NCI-H446 treated with DMSO at 0.1 percent for 48 hours (cell line): ENCODE data around the gene HSPA2.

Source experiments
- DNase-seq: peaks from one replicate; lab custom pipeline; 2025; lab: John Stamatoyannopoulos, UW

The HSPA2 gene

DNA sequence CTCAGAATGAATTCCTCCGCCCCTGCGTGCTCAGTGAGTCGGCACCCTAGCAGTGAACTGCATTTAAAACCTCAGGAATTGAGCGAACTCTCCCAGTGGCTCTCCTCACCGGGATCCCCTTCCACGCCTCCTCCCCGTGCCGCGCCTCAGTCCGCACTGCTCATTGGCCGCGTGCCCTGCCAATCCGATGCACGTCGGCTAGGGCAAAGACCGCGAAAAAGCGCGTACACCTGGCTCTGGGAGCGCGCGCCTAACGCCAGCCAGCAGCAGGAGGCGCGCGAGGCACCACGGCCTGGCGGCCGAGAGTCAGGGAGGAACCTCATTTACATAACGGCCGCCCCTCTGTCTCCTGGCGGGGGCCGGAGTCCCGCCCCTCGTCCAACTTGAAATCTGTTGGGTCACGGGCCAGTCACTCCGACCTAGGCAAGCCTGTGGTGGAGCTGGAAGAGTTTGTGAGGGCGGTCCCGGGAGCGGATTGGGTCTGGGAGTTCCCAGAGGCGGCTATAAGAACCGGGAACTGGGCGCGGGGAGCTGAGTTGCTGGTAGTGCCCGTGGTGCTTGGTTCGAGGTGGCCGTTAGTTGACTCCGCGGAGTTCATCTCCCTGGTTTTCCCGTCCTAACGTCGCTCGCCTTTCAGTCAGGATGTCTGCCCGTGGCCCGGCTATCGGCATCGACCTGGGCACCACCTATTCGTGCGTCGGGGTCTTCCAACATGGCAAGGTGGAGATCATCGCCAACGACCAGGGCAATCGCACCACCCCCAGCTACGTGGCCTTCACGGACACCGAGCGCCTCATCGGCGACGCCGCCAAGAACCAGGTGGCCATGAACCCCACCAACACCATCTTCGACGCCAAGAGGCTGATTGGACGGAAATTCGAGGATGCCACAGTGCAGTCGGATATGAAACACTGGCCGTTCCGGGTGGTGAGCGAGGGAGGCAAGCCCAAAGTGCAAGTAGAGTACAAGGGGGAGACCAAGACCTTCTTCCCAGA lies at the start of gene HSPA2:
Gene HSPA2, plus strand, starts transcription at position 534 of the 995 bp plus-strand sequence. Its CDS starts 109 bp downstream, at position 643.
- peak; percentile 71 for DNase-seq

DNA sequence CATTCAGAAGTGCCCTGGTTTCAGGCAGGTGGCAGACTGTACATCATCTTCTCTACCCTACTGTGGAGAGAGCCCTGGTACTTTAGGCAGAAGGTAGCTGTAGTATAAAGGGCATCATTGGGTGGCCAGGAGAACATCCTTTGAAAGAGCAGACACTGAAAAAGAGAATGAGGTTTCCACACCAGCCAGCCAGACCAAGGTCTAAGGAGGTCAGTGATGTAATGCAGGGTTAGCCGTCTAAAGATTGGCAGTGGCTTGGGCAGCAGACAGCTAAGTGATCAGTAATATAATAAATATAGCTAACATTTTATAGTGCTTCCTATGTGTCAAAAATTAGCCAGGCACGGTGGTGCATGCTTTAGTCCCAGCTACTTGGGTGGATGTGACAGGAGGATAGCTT lies 48.9 kb upstream of the HSPA2 start:
- no peak for DNase-seq

DNA sequence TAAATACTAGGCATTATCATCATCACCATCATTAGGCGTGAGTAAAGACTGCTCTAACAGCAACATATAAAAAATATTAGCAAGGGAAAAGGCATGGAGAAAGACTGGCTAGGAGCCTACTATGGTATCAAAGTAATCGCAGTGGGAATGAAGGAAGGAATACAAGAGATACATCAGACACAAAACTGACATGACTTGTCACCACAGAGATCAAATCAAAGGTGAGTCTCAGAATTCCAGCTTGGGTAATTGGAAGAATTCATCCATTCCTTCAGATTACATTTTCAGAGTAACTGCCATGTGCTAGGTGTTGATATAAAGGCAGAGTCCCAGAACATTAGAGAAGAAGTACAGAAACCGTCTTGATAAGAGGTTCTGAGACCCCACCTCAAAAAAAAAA lies 47.1 kb upstream of the HSPA2 start:
- no peak for DNase-seq

DNA sequence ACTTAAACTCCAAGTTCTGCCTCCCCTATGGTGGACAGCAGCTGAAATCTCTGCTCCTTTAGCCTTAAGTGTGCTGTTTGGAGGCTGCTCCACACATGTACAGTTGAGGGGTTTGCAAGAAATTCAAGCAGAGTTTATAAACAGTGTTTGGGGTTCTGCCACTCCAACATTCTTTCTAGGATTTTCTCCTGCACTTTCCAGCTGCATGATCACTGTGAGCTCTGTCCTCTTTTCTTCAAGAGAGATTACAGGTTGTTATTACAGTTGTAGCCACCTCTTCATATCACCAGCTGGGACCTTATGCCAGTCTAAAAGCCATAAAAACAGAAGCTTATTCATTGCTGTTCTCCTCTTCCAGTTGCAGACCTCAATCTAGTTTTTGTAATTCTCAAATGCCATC lies 45.3 kb upstream of the HSPA2 start:
- no peak for DNase-seq

DNA sequence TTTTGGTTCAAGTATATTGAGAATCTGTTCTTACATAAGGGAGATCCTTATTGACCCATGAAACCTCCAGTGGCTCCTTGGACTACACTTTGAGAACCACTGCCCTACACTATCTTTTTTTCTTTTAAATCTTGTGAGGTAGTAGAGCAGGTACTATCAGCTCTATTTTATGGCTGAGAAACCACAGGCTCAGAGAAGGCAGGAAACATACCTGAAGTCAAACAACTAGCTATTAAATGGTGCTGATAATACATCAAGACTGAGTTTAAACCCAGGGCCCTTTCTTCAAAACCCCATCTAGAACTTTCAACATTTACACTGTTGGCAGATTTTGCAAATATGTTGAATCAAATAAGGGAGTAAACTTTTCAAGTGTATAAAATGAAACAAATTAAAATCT lies 43.8 kb upstream of the HSPA2 start:
- no peak for DNase-seq

DNA sequence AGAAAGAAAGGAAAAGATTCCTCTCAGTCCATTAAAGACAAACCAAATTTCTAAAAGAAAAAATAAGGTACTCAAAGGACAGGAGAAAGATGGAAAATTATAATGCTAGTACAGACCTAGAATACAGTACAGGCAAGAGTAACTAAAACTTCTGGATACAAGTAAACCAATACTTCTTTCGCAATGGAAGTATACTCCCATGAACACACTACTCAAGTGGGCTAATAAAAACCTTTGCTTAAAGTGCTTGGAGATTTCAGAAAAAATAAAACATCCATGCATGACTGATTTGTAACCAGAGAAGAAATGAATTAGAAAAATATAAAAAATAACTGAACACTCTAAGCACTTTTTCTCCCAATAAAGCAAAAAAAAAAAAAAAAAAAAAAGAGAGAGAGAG lies 40.5 kb upstream of the HSPA2 start:
- no peak for DNase-seq

DNA sequence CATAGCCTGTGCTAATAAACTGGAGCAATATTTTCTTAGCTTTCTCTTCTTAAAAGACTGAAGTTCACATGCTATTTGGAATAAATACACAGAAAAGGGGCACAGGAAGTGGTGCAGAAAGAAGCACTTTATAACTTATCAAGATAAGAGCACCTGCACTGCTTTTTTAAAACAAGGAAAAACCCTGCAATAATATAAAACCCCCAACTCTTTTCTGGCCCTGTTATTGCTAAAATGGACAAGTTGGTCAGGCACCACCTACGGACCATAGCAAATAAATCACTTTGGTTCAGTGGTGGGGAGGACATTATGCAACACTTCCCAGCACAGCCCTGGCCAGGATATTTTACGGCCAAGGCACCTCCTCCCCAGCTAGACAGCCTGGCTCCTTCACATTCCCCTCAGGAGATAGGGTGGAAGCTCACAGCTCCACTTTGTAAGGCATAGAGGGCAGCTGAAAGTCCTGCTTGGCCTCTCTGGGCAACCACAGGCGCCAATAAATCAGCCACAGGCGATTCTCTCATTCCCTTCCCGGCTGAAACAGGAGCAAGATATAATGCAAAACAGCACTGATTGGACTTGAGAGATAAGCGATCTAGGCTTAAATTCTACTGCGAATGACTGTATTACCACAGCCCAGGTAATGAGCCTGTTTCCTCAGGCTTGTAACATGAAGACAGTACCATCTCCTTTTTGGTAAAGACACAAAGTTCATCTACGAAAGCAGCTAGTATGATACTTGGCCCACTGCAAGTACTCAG lies 39.0 kb upstream of the HSPA2 start:
- no peak for DNase-seq

DNA sequence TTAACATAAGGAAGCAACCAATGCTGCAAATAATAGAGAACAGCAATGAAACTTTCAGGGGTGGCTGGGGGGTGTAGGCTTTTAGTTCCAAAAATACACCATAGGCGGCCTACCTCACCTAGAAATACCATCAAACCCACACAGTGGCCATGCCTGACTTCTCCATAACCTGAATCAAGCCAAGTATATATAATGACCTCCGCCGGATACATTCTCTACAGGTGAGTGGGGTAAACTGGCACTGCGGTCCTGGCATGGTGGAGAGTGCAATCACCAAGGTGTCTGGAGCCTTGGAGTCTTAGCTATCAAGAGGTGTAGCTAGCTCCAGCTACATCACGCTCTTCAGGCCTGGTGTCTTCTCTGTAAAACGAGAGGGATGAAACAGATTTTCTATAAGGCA lies 38.1 kb upstream of the HSPA2 start:
- DNase-seq, result no peak

DNA sequence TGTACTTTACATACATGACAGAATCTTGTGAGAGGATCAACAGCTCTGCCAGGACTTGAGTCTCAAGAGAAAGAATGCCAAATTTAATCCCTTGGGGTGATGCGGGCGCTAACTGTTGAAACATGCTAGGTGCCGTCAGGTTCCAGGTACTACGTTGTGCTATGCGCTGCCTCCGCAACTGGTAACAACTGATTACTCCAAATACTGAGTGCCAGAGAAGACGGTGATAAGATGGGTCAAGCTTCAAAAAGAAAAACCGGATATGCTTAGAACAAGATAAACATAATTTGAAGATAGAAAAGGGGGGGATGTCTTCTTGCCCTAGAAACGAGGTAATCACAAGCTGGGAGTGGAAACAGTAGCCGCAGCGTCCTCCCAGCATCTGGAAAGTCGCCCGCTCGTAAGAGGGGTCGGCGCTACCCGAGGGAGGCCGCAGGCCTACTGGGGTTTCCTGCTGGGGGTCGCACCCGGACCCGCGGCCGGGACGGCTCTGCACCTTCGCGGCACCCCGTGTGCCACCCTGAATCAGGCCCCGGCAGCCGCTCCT lies 37.6 kb upstream of the HSPA2 start:
- DNase-seq, result no peak

DNA sequence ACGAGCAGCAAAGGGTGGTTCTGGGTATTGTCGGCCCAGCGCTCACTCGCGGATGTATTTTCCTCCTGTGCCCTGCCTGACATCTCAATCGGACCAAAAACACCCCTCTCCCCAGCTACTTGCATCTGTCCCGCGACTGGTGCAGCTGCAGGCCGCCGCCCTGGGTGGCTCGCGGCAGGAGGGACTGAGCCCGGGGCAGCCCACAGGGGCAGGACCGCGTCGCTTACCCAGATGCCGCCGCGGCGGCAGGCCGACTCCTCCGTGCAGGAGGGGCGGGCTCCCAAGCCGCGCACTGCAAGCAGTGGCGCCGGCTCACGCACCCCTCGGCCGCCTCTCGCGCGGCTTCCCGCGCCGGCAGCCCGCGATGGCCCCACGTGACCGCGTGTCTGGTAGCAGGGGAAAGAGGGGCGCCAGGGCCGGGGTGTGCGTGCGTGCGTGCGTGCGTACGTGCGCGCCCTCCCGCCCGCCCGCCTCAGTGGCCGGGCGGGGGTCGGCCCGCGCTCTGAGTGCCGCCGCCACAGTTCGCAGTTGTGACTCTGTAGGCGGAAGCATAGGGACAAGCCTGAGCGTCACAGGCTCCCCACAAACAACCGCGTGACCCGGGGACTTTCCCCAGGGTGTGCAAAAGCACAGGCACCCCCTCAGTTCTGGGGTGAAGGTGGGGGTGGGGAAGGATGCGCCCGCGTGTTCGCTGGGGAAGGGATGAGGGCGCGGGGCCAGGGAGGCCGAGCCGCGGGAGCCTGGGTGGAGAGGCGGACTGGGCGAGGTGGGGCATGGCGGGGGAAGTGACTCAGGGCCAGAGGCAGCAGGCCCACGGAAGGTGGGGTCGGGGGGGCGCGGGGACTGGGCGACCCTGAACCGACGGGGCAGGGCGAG lies 36.9 kb upstream of the HSPA2 start, which contains the start of gene ZBTB25:
Gene ZBTB25, minus strand, starts transcription at position 405 of the 876 bp plus-strand sequence. CDS start 13,305 bp downstream, outside the sequence.
- DNase-seq, result peak; percentile 93

DNA sequence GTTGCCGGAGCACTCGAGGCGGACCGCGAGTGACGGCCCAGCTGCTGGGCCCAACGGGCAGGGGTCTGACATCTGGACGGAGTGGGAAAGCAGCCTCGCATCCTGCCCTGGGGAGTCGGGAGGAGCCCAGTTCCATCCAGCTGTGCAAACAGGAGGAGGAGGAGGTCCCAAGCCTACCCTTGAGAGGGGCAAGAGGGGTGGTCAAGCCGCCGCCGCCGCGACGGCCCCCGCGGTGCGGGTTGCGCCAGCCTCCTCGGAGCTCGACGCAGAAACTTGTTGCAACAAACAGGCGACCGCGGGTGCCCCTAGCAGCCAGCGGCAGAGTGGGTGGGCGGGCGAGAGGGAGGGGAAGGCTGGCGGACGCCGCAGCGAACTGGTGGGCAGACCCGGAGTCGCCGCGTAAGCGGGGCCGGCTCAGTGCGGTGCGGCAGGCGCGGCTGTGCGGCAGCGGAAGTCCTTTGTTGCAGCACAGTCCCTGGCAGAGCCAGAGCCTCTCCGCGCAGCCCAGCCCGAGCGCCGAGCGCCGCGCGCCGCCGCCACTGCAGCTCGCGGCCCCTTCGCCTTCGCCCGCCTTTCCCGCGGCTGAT lies 36.1 kb upstream of the HSPA2 start, which contains the start of gene ZBTB1:
Gene ZBTB1, plus strand, starts transcription at position 461 of the 587 bp plus-strand sequence. CDS start 16,735 bp downstream, outside the sequence.
- peak; percentile 77 for DNase-seq

DNA sequence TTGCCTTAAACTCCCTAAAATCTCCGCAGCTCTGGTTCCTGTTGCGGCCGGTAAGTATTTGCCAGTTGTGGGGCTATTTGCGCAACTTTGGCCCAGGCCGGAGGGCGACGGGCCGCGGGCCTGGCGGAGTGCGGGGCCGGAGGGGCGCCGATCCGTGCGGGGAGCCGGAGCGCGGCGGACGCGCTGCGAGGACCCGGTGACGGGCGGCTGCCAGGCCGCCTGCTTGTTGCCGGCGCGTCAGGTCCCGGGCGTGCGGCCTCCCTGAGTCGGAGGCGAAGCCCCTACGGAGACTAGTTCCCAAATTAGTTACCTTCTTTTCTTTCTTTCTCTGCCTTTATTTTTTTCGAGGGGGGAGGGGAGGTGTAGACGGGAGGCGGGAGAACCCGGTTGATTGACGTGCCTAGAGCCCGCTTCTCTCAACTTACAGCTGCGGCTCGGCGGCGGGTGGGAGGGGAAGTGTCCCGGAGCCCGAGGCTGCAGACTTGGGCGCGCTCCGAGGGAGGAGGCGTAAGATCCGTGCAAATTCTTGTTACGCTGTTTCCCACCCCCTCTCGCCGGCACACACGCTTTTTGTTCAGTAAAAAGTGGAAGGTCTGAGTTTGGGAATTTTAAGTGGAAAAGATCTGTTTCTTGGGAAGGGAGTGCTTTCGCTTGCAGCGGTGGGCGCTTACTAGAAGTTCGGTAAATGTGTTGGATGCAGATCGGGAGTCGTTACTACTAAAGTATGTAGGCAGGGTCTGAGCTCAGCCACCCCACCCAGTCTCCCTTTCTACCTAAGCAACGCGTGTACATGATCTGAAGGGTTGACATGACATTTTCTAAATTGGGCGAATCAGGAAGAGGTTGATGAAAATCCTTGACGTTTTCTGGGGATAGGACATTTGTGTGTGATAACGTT lies 35.4 kb upstream of the HSPA2 start:
- peak; percentile 80 for DNase-seq

DNA sequence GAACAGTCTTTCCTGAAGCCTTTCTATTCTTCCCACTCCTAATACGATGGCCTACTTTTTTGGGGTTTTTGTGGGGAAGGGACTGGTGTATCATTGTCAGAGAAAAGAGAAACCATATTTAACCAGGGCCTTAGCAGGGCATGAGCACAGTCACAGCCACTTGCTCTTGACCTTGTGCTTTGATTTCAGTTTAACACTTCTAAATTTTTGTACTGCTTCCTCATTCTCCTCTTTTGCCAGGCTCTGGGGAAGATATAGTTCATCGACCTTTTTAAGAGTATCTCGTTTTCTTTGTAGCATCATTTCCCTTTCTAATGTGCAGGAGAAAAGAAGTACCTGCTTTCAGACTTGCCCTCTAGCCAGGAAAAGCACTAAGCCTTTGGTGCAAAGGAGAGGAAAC lies 33.8 kb upstream of the HSPA2 start:
- no peak for DNase-seq

DNA sequence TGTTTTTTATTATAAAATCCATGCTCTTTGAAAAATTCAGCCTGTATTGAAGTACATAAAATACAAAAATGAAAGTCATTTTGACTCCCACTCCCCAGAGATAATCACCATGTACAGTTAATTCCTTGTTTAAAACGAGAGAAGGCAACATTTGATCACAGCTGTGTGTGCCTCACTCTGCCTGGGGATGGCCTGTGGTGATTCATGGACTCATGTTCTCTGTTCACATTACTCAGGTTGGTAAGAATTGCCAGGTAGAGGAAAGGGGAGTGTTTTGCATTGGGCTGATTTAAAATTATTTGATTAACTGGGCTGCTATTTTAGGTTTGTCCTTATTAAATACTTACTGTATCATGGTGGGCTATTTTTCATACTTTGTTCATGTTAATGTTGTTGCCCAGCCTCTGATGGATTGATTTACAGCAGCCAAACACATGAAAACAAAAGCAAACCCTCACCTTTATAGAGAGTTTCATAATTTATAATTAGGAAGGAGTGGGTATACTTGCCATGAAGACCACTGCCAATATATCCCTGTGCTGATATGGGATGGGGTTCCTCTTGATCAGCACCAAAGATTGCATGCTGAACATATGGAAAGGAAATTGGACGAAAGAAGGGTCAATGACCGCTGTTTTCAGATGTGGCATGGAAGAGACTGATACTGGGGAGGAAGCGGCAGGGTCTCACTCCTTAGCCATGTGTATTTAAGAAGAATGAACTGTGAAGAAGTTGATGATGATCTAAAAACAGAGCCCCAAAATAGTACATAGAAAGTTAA lies 33.0 kb upstream of the HSPA2 start:
- DNase-seq, result no peak

DNA sequence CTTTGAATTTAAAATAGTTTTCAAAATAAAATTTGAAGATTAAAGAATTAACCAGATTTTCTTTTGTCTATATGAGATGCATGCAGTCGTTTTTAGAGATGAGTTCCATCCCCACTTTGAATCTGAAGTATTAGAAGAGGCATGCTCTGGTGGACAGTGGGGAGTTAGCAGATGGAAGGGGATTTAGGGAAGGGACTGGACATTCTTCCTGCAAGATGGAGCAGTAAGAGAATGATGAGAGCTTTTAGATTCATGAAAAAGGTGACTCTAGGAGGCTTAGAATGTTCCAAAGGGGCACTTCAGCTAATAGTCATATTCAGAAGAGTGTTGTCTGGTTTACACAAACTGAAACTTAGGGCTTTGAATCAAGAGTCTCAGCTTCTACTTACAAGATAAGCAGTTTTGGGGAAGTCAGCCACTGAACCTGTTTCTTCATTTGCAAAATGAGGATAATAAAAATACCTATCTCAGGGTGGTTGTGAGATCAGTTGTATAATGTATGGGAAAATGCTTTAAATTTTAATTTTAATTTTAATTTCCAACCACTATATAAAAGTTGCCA lies 32.2 kb upstream of the HSPA2 start:
- DNase-seq, result no peak

DNA sequence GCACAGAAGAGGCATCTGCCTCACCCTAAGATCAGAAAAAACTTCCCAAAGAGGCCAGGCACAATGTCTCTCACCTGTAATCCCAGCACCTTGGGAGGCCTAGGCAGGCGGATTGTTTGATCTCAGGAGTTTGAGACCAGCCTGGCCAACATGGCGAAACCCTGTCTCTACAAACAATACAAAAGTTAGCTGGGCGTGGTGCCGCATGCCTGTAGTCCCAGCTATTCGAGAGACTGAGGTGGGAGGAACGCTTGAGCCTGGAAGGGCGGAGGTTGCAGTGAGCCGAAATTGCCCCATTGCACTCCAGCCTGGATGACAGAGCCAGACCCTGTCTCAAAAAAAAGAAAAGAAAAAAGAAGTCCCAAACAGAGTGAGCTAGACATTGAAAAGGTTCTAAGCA lies 31.5 kb upstream of the HSPA2 start:
- DNase-seq, result no peak

DNA sequence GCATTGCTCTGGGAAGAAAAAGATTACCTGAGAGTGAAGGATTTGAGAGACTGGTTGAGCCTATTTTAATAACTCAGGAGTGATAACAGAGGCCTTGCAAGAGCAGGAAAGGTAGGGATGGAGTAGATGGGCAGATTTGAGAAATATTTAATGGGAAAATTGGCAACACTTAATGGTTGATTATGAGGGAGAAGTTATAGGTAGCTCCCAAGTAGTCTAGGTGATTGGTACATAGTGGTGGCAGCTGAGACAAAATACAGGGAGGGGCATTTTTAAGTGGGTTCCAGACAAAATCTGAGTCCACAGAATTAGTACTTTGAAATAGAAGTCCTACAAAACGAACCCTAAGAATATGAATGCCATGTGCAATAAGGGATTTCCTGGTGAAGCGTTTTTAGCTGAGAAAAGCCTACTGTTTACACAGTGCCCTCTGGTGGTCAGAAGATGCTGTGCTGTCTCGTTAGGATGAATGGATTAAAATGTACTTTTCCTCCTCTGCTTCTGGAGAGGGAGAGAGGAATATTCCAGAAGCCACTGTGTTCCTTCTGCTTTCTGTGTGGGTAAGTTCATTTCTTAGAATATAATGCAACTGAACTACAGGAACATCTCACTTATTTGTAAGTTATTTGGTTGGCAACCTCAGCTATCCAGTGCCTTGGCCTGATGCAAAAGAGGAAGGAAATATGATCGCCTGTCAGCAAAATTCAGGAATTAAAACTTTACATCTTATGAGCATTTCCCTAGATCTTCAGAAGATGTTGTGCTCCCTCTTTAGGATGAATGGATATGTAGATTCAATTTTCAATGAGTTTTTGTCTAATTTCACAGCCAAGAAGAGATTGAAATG lies 29.5 kb upstream of the HSPA2 start:
- DNase-seq, result peak; percentile 47

DNA sequence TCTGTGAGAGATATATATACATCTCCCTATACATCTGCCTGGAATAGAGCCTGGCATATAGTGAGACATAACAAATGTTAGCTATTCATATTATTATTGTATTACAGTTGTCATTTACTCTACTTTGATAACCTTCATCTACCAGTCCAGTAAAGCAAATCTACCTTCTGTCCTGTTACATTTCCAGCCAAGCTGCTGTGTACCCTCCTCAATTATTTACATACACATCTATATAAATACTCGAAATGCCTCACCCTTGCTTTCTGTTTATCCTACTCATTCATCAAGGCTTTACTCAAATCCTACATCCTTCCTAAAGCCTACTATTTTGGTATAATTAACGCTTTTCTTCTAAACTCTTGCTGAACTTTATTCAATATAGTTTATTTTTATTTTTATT lies 27.3 kb upstream of the HSPA2 start:
- no peak for DNase-seq
